Mesendoderm (in vitro differentiated cells): ENCODE results near the gene WDR91.

Source experiments
- DNase-seq: peaks from one replicate; pipeline ENCODE4 v3.0.0; 2013
- H2AK5ac ChIP-seq: 2 replicates; pipeline ENCODE4 v1.6.1; 2013; ENCODE audit warnings: low read length, inconsistent platforms
- H2BK120ac ChIP-seq: 2 replicates; pipeline ENCODE4 v1.6.1; 2013; ENCODE audit warnings: low read depth, mild to moderate bottlenecking, low read length, moderate library complexity, mixed read lengths
- H2BK15ac ChIP-seq: replicated peaks from 2 replicates; pipeline ENCODE4 v1.6.1; 2013; ENCODE audit warnings: low read depth, mild to moderate bottlenecking, moderate library complexity
- H2BK5ac ChIP-seq: 2 replicates; pipeline ENCODE4 v1.6.1; 2013; ENCODE audit warnings: low read length, inconsistent platforms
- H3K18ac ChIP-seq: 2 replicates; pipeline ENCODE4 v1.6.1; 2013; ENCODE audit warnings: mild to moderate bottlenecking, low read length, mixed read lengths
- H3K23ac ChIP-seq: one replicate; pipeline ENCODE4 v1.6.1; 2013; ENCODE audit warnings: low read length
- H3K27ac ChIP-seq: 2 replicates; pipeline ENCODE4 v1.5.1; 2013; ENCODE audit warnings: low read depth, mild to moderate bottlenecking, inconsistent platforms, low read length, moderate library complexity
- H3K27me3 ChIP-seq: 2 replicates; pipeline ENCODE4 v1.6.1; 2013; ENCODE audit warnings: low read length, control low read depth, mild to moderate bottlenecking, inconsistent platforms; ENCODE audit not compliant: insufficient read depth, poor library complexity
- H3K36me3 ChIP-seq: 2 replicates; pipeline ENCODE4 v1.6.1; 2013; ENCODE audit warnings: low read length, inconsistent platforms; ENCODE audit not compliant: control insufficient read depth, insufficient read depth
- H3K4ac ChIP-seq: one replicate; pipeline ENCODE4 v1.6.1; 2013; ENCODE audit warnings: low read depth, mild to moderate bottlenecking, low read length, moderate library complexity
- H3K4me1 ChIP-seq: 2 replicates; pipeline ENCODE4 v1.6.1; 2013; ENCODE audit warnings: low read depth, low read length, inconsistent platforms; ENCODE audit not compliant: control insufficient read depth
- H3K4me2 ChIP-seq: 2 replicates; pipeline ENCODE4 v1.6.1; 2013; ENCODE audit warnings: low read length
- H3K4me3 ChIP-seq: 2 replicates; pipeline ENCODE4 v1.5.1; 2013; ENCODE audit warnings: mild to moderate bottlenecking, low read length
- H3K56ac ChIP-seq: one replicate; pipeline ENCODE4 v1.6.1; 2013; ENCODE audit warnings: low read length
- H3K79me1 ChIP-seq: 2 replicates; pipeline ENCODE4 v1.6.1; 2013; ENCODE audit warnings: low read length, inconsistent platforms
- H3K79me2 ChIP-seq: 2 replicates; pipeline ENCODE4 v1.6.1; 2013; ENCODE audit warnings: mild to moderate bottlenecking, low read length; ENCODE audit not compliant: control insufficient read depth, insufficient read depth
- H3K9ac ChIP-seq: 2 replicates; pipeline ENCODE4 v1.6.1; 2013; ENCODE audit warnings: low read length, inconsistent platforms
- H4K5ac ChIP-seq: one replicate; pipeline ENCODE4 v1.6.1; 2013; ENCODE audit warnings: low read length
- H4K8ac ChIP-seq: one replicate; pipeline ENCODE4 v1.6.1; 2013; ENCODE audit warnings: low read depth, mild to moderate bottlenecking, control low read depth, low read length, moderate library complexity
- WGBS: extraction: QIAGEN DNeasy Blood & Tissue Kit; methylation state at CpG from one replicate; pipeline ENCODE4 v1.1.7; 2013; ENCODE audit warnings: low lambda C conversion rate, missing lambda C conversion rate; ENCODE audit not compliant: insufficient coverage; ENCODE audit errors: extremely low coverage; 5-methylcytosine and 5-hydroxymethylcytosine counted together

WDR91 gene

GRCh38 chr7:135207406-135208101, 3.8 kb downstream of the WDR91 start:
- no peak overlapping the region for H3K4ac ChIP-seq
- no peak overlapping the region for H3K27ac ChIP-seq
- no peak overlapping the region for H3K56ac ChIP-seq
- no CpG with 5 or more reads among the region's 8 CpGs for WGBS
- no peak overlapping the region for H2BK120ac ChIP-seq
- H2AK5ac ChIP-seq = no peak overlapping the region
- DNase-seq = no peak
- H4K8ac ChIP-seq = no peak overlapping the region
- H3K79me1 ChIP-seq = no peaks in the 10 kb centered on the region
- no peaks in the 10 kb centered on the region for H3K79me2 ChIP-seq
- H4K5ac ChIP-seq = no peak overlapping the region
- H3K27me3 ChIP-seq = no peaks in the 10 kb centered on the region
- H3K9ac ChIP-seq = no peak overlapping the region
- H3K23ac ChIP-seq = no peak overlapping the region
- no peak overlapping the region for H2BK15ac ChIP-seq
- no peak overlapping the region for H3K18ac ChIP-seq
- H3K4me3 ChIP-seq = no peak overlapping the region
- H3K36me3 ChIP-seq = peaks cover 4% of the 10 kb centered on the region
- no peak overlapping the region for H3K4me2 ChIP-seq
- H2BK5ac ChIP-seq = no peak overlapping the region
- no peaks in the 10 kb centered on the region for H3K4me1 ChIP-seq

GRCh38 chr7:135206941-135207391, 4.4 kb downstream of the WDR91 start:
- Histone ChIP-seq H4K5ac (no peak overlapping the region), H3K79me2 (no peaks in the 10 kb centered on the region), H3K18ac (no peak overlapping the region), H3K9ac (no peak overlapping the region), H3K4ac (no peak overlapping the region), H3K36me3 (peaks cover 4% of the 10 kb centered on the region), H3K4me3 (no peak overlapping the region), H3K27me3 (no peaks in the 10 kb centered on the region), H2BK5ac (no peak overlapping the region), H2BK120ac (no peak overlapping the region), H3K23ac (no peak overlapping the region), H3K56ac (no peak overlapping the region), H3K27ac (no peak overlapping the region), H3K79me1 (no peaks in the 10 kb centered on the region), H4K8ac (no peak overlapping the region), H2BK15ac (no peak overlapping the region), H3K4me1 (no peaks in the 10 kb centered on the region), H2AK5ac (no peak overlapping the region), H3K4me2 (no peak overlapping the region)
- WGBS = no CpG with 5 or more reads among the region's 7 CpGs
- no peak for DNase-seq

- H3K27ac ChIP-seq = no peak overlapping the region
- H2BK15ac ChIP-seq = no peak overlapping the region
- H3K4ac ChIP-seq = no peak overlapping the region
- H3K9ac ChIP-seq = no peak overlapping the region
- H3K36me3 ChIP-seq = peaks cover 4% of the 10 kb centered on the region
- H2AK5ac ChIP-seq = no peak overlapping the region
- no CpG with 5 or more reads among the region's 8 CpGs for WGBS
- no peak overlapping the region for H4K8ac ChIP-seq
- H3K4me1 ChIP-seq = no peaks in the 10 kb centered on the region
- H3K4me2 ChIP-seq = no peak overlapping the region
- no peak for DNase-seq
- no peak overlapping the region for H3K23ac ChIP-seq
- no peaks in the 10 kb centered on the region for H3K79me2 ChIP-seq
- H3K79me1 ChIP-seq = no peaks in the 10 kb centered on the region
- no peak overlapping the region for H3K4me3 ChIP-seq
- no peak overlapping the region for H4K5ac ChIP-seq
- no peak overlapping the region for H3K18ac ChIP-seq
- H2BK5ac ChIP-seq = no peak overlapping the region
- no peak overlapping the region for H3K56ac ChIP-seq
- H3K27me3 ChIP-seq = no peaks in the 10 kb centered on the region
- no peak overlapping the region for H2BK120ac ChIP-seq
Measured at GRCh38 chr7:135205850-135206249, 5.5 kb downstream of the WDR91 start.

- Histone ChIP-seq H3K18ac (no peak overlapping the region), H3K56ac (no peak overlapping the region), H2BK120ac (no peak overlapping the region), H3K9ac (no peak overlapping the region), H3K79me1 (no peaks in the 10 kb centered on the region), H3K27ac (no peak overlapping the region), H3K36me3 (peaks cover 4% of the 10 kb centered on the region), H2AK5ac (no peak overlapping the region), H4K8ac (no peak overlapping the region), H4K5ac (no peak overlapping the region), H3K79me2 (no peaks in the 10 kb centered on the region), H2BK15ac (no peak overlapping the region), H3K27me3 (no peaks in the 10 kb centered on the region), H3K4me2 (no peak overlapping the region), H3K4ac (no peak overlapping the region), H3K4me3 (no peak overlapping the region), H3K23ac (no peak overlapping the region), H2BK5ac (no peak overlapping the region), H3K4me1 (no peaks in the 10 kb centered on the region)
- WGBS = no CpG with 5 or more reads among the region's 5 CpGs
- DNase-seq = no peak
Measured at GRCh38 chr7:135204876-135205275, 6.5 kb downstream of the WDR91 start.

GRCh38 chr7:135204341-135204749, 7.0 kb downstream of the WDR91 start:
- no peak overlapping the region for H3K27ac ChIP-seq
- no peak for DNase-seq
- no peak overlapping the region for H3K4me3 ChIP-seq
- no peaks in the 10 kb centered on the region for H3K4me1 ChIP-seq
- H3K9ac ChIP-seq = no peak overlapping the region
- peaks cover 6% of the 10 kb centered on the region for H3K36me3 ChIP-seq
- H2BK5ac ChIP-seq = no peak overlapping the region
- H3K23ac ChIP-seq = no peak overlapping the region
- H2BK120ac ChIP-seq = no peak overlapping the region
- H3K4me2 ChIP-seq = no peak overlapping the region
- no peak overlapping the region for H4K8ac ChIP-seq
- WGBS = no CpG with 5 or more reads among the region's 6 CpGs
- no peak overlapping the region for H3K18ac ChIP-seq
- no peak overlapping the region for H3K4ac ChIP-seq
- H3K79me1 ChIP-seq = no peaks in the 10 kb centered on the region
- H3K56ac ChIP-seq = no peak overlapping the region
- H2BK15ac ChIP-seq = no peak overlapping the region
- no peak overlapping the region for H4K5ac ChIP-seq
- H2AK5ac ChIP-seq = no peak overlapping the region
- H3K79me2 ChIP-seq = no peaks in the 10 kb centered on the region
- no peaks in the 10 kb centered on the region for H3K27me3 ChIP-seq

- WGBS = no CpG with 5 or more reads among the region's 2 CpGs
- Histone ChIP-seq H4K5ac (no peak overlapping the region), H3K23ac (no peak overlapping the region), H3K36me3 (peaks cover 6% of the 10 kb centered on the region), H3K9ac (no peak overlapping the region), H3K4me3 (no peak overlapping the region), H3K4me2 (no peak overlapping the region), H2AK5ac (no peak overlapping the region), H2BK15ac (no peak overlapping the region), H4K8ac (no peak overlapping the region), H2BK120ac (no peak overlapping the region), H2BK5ac (no peak overlapping the region), H3K27me3 (no peaks in the 10 kb centered on the region), H3K27ac (no peak overlapping the region), H3K18ac (no peak overlapping the region), H3K56ac (no peak overlapping the region), H3K4me1 (no peaks in the 10 kb centered on the region), H3K79me1 (no peaks in the 10 kb centered on the region), H3K79me2 (no peaks in the 10 kb centered on the region), H3K4ac (no peak overlapping the region)
- DNase-seq = no peak
Measured at GRCh38 chr7:135201350-135201749, 10.0 kb downstream of the WDR91 start.
